SK-N-SH (cell line): ENCODE measurements around the gene DHRSX. TPM values are rescaled to one million over a fixed set of nuclear protein-coding genes. Genes with fewer than 3 reads are reported as not detected.

Experiments used
- CTCF ChIA-PET: fragments of 300-600, 350-600 bp; formaldehyde crosslinking; extraction: SDS; loops from one replicate; lab custom pipeline; 2021; lab: Yijun Ruan, JAX
- POLR2A ChIA-PET: fragments of 350-600 bp; sonication (Branson Sonifier 250); formaldehyde crosslinking; extraction: SDS; loops from one replicate; lab custom pipeline; 2020; ENCODE audit warnings: antibody characterized with exemption, inconsistent platforms; lab: Yijun Ruan, JAX
- DNase-seq: peaks from one replicate; pipeline ENCODE4 v3.0.0; 2012
- H2AFZ ChIP-seq: fragments of 200-600 bp; sonication (generic); 2 replicates; pipeline ENCODE4 v1.8.1; 2016; ENCODE audit warnings: antibody characterized with exemption, mild to moderate bottlenecking, low read depth
- H3F3A ChIP-seq: fragments of 200-600 bp; sonication (generic); replicated peaks from 2 replicates; pipeline ENCODE3; 2016; ENCODE audit warnings: antibody characterized with exemption, mild to moderate bottlenecking; ENCODE audit not compliant: insufficient read depth
- H3K27ac ChIP-seq, 2 experiments: fragments of 200-500 bp in 1 of 2; fragments of 200-600 bp in 1 of 2; sonication (Bioruptor generic) in 1 of 2; sonication (generic), shearing (Covaris generic) in 1 of 2; 2 replicates each; pipeline versions ENCODE4 v1.5.1 to v1.6.1; 2014 to 2016; ENCODE audit warnings: low read depth in 2 of 2, inconsistent platforms in 1 of 2, low read length in 1 of 2, mild to moderate bottlenecking in 1 of 2, mixed read lengths in 1 of 2
- H3K27me3 ChIP-seq: fragments of 200-600 bp; sonication (generic), shearing (Covaris generic); 2 replicates; pipeline ENCODE4 v1.6.1; 2016; ENCODE audit warnings: mixed run types; ENCODE audit not compliant: insufficient read depth
- H3K36me3 ChIP-seq, 2 experiments: fragments of 200-500 bp in 1 of 2; fragments of 200-600 bp in 1 of 2; sonication (Bioruptor generic) in 1 of 2; sonication (generic) in 1 of 2; replicated peaks in 1 of 2; 2 replicates each; pipeline versions ENCODE3 to v1.5.1; 2014 to 2016; ENCODE audit warnings: low read length in 1 of 2, mild to moderate bottlenecking in 1 of 2; ENCODE audit not compliant: insufficient read depth in 2 of 2, control insufficient read depth in 1 of 2
- H3K4me1 ChIP-seq, 2 experiments: fragments of 200-500 bp in 1 of 2; fragments of 200-600 bp in 1 of 2; sonication (Bioruptor generic) in 1 of 2; sonication (generic), shearing (Covaris generic) in 1 of 2; 2 replicates each; pipeline versions ENCODE4 v1.5.1 to v1.6.1; 2014 to 2016; ENCODE audit warnings: low read depth in 1 of 2, low read length in 1 of 2, mixed run types in 1 of 2; ENCODE audit not compliant: insufficient read depth in 2 of 2, control insufficient read depth in 1 of 2
- H3K4me2 ChIP-seq: fragments of 200-600 bp; sonication (generic), shearing (Covaris generic); 2 replicates; pipeline ENCODE4 v1.6.1; 2017; ENCODE audit warnings: mixed run types
- H3K4me3 ChIP-seq, 2 experiments: fragments of 200-500 bp in 1 of 2; fragments of 200-600 bp in 1 of 2; sonication (Bioruptor generic) in 1 of 2; sonication (generic), shearing (Covaris generic) in 1 of 2; 2 replicates each; pipeline versions ENCODE4 v1.5.1 to v1.8.1; 2014 to 2016; ENCODE audit warnings: low read depth in 2 of 2, inconsistent platforms in 1 of 2, low read length in 1 of 2, mild to moderate bottlenecking in 1 of 2, mixed read lengths in 1 of 2, moderate library complexity in 1 of 2
- H3K79me2 ChIP-seq: fragments of 200-600 bp; sonication (generic); 2 replicates; pipeline ENCODE4 v1.8.1; 2017; ENCODE audit warnings: mild to moderate bottlenecking; ENCODE audit not compliant: insufficient read depth
- H3K9ac ChIP-seq: fragments of 200-600 bp; sonication (generic); 2 replicates; pipeline ENCODE4 v1.6.1; 2017; ENCODE audit warnings: mixed run types
- H3K9me2 ChIP-seq: fragments of 200-600 bp; sonication (generic); 2 replicates; pipeline ENCODE4 v1.6.1; 2017; ENCODE audit warnings: mixed run types
- H3K9me3 ChIP-seq: fragments of 200-600 bp; sonication (generic); 2 replicates; pipeline ENCODE4 v1.6.1; 2017; ENCODE audit warnings: mixed run types, mild to moderate bottlenecking, moderate library complexity
- H4K20me1 ChIP-seq: fragments of 200-600 bp; sonication (generic); 2 replicates; pipeline ENCODE4 v1.6.1; 2017; ENCODE audit warnings: mild to moderate bottlenecking, mixed run types; ENCODE audit not compliant: insufficient read depth
- EP300 ChIP-seq, 2 experiments: IDR thresholded peaks; 2 replicates each; pipeline versions ENCODE4 v1.4.0 to v1.6.1; 2012; ENCODE audit warnings: borderline replicate concordance in 1 of 2, low read depth in 1 of 2, low read length in 1 of 2
- FOSL2 ChIP-seq: IDR thresholded peaks from 2 replicates; pipeline ENCODE4 v1.4.0; 2012; ENCODE audit warnings: low read depth, mild to moderate bottlenecking, moderate library complexity, borderline replicate concordance
- FOXM1 ChIP-seq: IDR thresholded peaks from 2 replicates; pipeline ENCODE4 v1.4.0; 2012; ENCODE audit warnings: low read depth, mild to moderate bottlenecking
- GABPA ChIP-seq: IDR thresholded peaks from 2 replicates; pipeline ENCODE4 v1.4.0; 2012; ENCODE audit warnings: low read depth, mild to moderate bottlenecking
- GATA2 ChIP-seq: sonication (generic); formaldehyde crosslinking; IDR thresholded peaks from 2 replicates; pipeline ENCODE4 v1.5.0; 2020; ENCODE audit warnings: mild to moderate bottlenecking, missing genetic modification reagents
- JUND ChIP-seq: IDR thresholded peaks from 2 replicates; pipeline ENCODE4 v1.4.0; 2012
- MEF2A ChIP-seq: IDR thresholded peaks from 2 replicates; pipeline ENCODE4 v1.4.0; 2012; ENCODE audit warnings: low read depth, borderline replicate concordance
- MXI1 ChIP-seq: IDR thresholded peaks from 2 replicates; pipeline ENCODE4 v1.6.1; 2012; ENCODE audit warnings: mild to moderate bottlenecking, low read depth, low read length, improper control_type of control experiment
- NFIC ChIP-seq: IDR thresholded peaks from 2 replicates; pipeline ENCODE4 v1.4.0; 2012; ENCODE audit warnings: borderline replicate concordance
- POLR2AphosphoS5 ChIP-seq: IDR thresholded peaks from 2 replicates; pipeline ENCODE4 v1.6.1; 2012; ENCODE audit warnings: low read depth, low read length
- RCOR1 ChIP-seq: fragments of 150-350 bp; IDR thresholded peaks from 2 replicates; pipeline ENCODE4 v1.6.1; 2017; ENCODE audit warnings: antibody characterized with exemption, low read length
- RXRA ChIP-seq: IDR thresholded peaks from 2 replicates; pipeline ENCODE4 v1.4.0; 2012; ENCODE audit warnings: low read depth, mild to moderate bottlenecking, borderline replicate concordance
- SIN3A ChIP-seq: IDR thresholded peaks from 2 replicates; pipeline ENCODE4 v1.6.1; 2012; ENCODE audit warnings: low read depth, mild to moderate bottlenecking, low read length, moderate library complexity, borderline replicate concordance
- SMC3 ChIP-seq: IDR thresholded peaks from 2 replicates; pipeline ENCODE4 v1.6.1; 2012; ENCODE audit warnings: low read depth, low read length, improper control_type of control experiment
- TEAD4 ChIP-seq: IDR thresholded peaks from 2 replicates; pipeline ENCODE4 v1.4.0; 2012; ENCODE audit warnings: mild to moderate bottlenecking, borderline replicate concordance; ENCODE audit not compliant: insufficient read depth
- WGBS: methylation state at CpG from one replicate; pipeline ENCODE4 v1.1.6; 2017; ENCODE audit warnings: low lambda C conversion rate; 5-methylcytosine and 5-hydroxymethylcytosine counted together
- polyA plus RNA-seq, 3 experiments: library from polyadenylated mRNA; depleted of rRNA; stranded (reverse); fragments of >200 nt; gene quantifications; 2 replicates each; pipeline ENCODE4 v1.2.3, GENCODE V29; 2012
- TF ChIP-seq, protein P1 (sequence below): IDR thresholded peaks from 2 replicates; pipeline ENCODE4; 2012
- TF ChIP-seq, protein P2 (sequence below): IDR thresholded peaks from 2 replicates; pipeline ENCODE4 v1.4.0; 2012; ENCODE audit warnings: low read depth, borderline replicate concordance
- TF ChIP-seq, protein P3 (sequence below): fragments of 200-600 bp; sonication (generic); IDR thresholded peaks from 2 replicates; pipeline ENCODE4 v1.6.1; 2017; ENCODE audit warnings: antibody characterized with exemption, mild to moderate bottlenecking, moderate library complexity
- TF ChIP-seq, protein P4 (sequence below): fragments of 150-350 bp; IDR thresholded peaks from 2 replicates; pipeline ENCODE4 v1.6.1; 2016; ENCODE audit warnings: mild to moderate bottlenecking, low read depth, low read length
- TF ChIP-seq, protein P5 (sequence below): IDR thresholded peaks from 2 replicates; pipeline ENCODE4 v1.4.0; 2012; ENCODE audit warnings: low read depth, borderline replicate concordance

The DHRSX gene
- polyA plus RNA-seq, 1 of the 3 experiments (the other 2 are of a cell fraction), result 34.3 TPM

DNA sequence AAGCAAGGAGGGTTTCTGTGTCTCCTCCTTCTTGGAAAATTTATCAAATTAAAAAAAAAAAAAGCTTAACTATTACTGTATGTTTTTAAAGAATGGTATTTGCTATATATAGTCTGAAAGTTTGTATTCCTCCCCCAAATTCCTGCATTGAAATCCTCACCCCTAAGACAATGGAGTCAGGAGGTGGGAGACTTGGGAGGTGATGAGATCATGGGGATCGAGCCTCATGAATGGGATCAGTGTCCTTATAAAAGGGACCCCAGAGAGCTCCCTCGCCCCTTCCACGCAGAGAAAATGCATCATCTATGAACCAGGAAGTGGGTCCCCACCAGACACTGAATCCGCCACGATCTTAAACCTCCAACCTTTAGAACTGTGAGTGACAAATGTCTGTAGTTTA, 50.1 kb downstream of the DHRSX start:
- WGBS, result 83% methylated on average over 5 of the region's 5 CpGs
- Histone ChIP-seq H3K36me3 (no peaks in the 10 kb centered on the region), H3K9me2 (no peaks in the 10 kb centered on the region), H3K9me3 (no peaks in the 10 kb centered on the region), H3K4me3 (no peak overlapping the region), H3K27ac (no peak overlapping the region), H3F3A (no peaks in the 10 kb centered on the region), H3K4me1 (no peaks in the 10 kb centered on the region), H2AFZ (no peak overlapping the region), H3K79me2 (peaks cover 15% of the 10 kb centered on the region; the same call in 1 of the 2 replicates), H3K27me3 (no peaks in the 10 kb centered on the region), H4K20me1 (no peaks in the 10 kb centered on the region), H3K9ac (no peak overlapping the region), H3K4me2 (no peak overlapping the region)
- CTCF ChIA-PET, result no interaction called here
- POLR2A ChIA-PET, result no interaction called here
- TF ChIP-seq, protein P1, sequence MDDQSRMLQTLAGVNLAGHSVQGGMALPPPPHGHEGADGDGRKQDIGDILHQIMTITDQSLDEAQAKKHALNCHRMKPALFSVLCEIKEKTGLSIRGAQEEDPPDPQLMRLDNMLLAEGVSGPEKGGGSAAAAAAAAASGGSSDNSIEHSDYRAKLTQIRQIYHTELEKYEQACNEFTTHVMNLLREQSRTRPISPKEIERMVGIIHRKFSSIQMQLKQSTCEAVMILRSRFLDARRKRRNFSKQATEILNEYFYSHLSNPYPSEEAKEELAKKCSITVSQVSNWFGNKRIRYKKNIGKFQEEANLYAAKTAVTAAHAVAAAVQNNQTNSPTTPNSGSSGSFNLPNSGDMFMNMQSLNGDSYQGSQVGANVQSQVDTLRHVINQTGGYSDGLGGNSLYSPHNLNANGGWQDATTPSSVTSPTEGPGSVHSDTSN, result no peak
- TF ChIP-seq NFIC (no peak), FOXM1 (no peak), POLR2AphosphoS5 (no peak), JUND (no peak), RCOR1 (no peak), GATA2 (no peak), GABPA (no peak), FOSL2 (no peak), EP300 (IDR thresholded peaks at IDR 0.05; ENCODE audit: borderline replicate concordance in 1 of 2, low read depth in 1 of 2, low read length in 1 of 2) (no peak), SIN3A (no peak), TEAD4 (no peak), MXI1 (no peak), SMC3 (no peak), MEF2A (no peak), RXRA (no peak)
- TF ChIP-seq, protein P2, sequence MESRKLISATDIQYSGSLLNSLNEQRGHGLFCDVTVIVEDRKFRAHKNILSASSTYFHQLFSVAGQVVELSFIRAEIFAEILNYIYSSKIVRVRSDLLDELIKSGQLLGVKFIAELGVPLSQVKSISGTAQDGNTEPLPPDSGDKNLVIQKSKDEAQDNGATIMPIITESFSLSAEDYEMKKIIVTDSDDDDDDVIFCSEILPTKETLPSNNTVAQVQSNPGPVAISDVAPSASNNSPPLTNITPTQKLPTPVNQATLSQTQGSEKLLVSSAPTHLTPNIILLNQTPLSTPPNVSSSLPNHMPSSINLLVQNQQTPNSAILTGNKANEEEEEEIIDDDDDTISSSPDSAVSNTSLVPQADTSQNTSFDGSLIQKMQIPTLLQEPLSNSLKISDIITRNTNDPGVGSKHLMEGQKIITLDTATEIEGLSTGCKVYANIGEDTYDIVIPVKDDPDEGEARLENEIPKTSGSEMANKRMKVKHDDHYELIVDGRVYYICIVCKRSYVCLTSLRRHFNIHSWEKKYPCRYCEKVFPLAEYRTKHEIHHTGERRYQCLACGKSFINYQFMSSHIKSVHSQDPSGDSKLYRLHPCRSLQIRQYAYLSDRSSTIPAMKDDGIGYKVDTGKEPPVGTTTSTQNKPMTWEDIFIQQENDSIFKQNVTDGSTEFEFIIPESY, result no peak
- TF ChIP-seq, protein P3, sequence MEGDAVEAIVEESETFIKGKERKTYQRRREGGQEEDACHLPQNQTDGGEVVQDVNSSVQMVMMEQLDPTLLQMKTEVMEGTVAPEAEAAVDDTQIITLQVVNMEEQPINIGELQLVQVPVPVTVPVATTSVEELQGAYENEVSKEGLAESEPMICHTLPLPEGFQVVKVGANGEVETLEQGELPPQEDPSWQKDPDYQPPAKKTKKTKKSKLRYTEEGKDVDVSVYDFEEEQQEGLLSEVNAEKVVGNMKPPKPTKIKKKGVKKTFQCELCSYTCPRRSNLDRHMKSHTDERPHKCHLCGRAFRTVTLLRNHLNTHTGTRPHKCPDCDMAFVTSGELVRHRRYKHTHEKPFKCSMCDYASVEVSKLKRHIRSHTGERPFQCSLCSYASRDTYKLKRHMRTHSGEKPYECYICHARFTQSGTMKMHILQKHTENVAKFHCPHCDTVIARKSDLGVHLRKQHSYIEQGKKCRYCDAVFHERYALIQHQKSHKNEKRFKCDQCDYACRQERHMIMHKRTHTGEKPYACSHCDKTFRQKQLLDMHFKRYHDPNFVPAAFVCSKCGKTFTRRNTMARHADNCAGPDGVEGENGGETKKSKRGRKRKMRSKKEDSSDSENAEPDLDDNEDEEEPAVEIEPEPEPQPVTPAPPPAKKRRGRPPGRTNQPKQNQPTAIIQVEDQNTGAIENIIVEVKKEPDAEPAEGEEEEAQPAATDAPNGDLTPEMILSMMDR, result no peak
- TF ChIP-seq, protein P4, sequence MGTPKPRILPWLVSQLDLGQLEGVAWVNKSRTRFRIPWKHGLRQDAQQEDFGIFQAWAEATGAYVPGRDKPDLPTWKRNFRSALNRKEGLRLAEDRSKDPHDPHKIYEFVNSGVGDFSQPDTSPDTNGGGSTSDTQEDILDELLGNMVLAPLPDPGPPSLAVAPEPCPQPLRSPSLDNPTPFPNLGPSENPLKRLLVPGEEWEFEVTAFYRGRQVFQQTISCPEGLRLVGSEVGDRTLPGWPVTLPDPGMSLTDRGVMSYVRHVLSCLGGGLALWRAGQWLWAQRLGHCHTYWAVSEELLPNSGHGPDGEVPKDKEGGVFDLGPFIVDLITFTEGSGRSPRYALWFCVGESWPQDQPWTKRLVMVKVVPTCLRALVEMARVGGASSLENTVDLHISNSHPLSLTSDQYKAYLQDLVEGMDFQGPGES, result no peak
- TF ChIP-seq, protein P5, sequence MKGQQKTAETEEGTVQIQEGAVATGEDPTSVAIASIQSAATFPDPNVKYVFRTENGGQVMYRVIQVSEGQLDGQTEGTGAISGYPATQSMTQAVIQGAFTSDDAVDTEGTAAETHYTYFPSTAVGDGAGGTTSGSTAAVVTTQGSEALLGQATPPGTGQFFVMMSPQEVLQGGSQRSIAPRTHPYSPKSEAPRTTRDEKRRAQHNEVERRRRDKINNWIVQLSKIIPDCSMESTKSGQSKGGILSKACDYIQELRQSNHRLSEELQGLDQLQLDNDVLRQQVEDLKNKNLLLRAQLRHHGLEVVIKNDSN, result no peak
- DNase-seq, result no peak
